HepG2 (cell line): ENCODE measurements around the gene CTNND1. TPM values are rescaled to one million over a fixed set of nuclear protein-coding genes. Genes with fewer than 3 reads are reported as not detected.

Experiments
- FOXJ3 ChIP-seq: sonication (generic); formaldehyde crosslinking; IDR thresholded peaks from 2 replicates; pipeline ENCODE4 v1.4.0; 2020; ENCODE audit warnings: missing genetic modification reagents, mild to moderate bottlenecking, borderline replicate concordance
- ISX ChIP-seq: sonication (generic); formaldehyde crosslinking; conservative IDR thresholded peaks from 2 replicates; pipeline ENCODE4 v1.5.0; 2020; ENCODE audit warnings: missing genetic modification reagents
- JDP2 ChIP-seq: sonication (generic); formaldehyde crosslinking; IDR thresholded peaks from 2 replicates; pipeline ENCODE4 v1.8.1; 2022; ENCODE audit warnings: missing genetic modification reagents, borderline replicate concordance
- MIER3 ChIP-seq: IDR thresholded peaks from 2 replicates; pipeline ENCODE4 v1.6.1; 2016; ENCODE audit warnings: missing compliant biosample characterization, borderline replicate concordance
- NCOA2 ChIP-seq: sonication (generic); formaldehyde crosslinking; IDR thresholded peaks from 2 replicates; pipeline ENCODE4 v1.8.0; 2022; ENCODE audit warnings: inconsistent platforms
- NCOA5 ChIP-seq: sonication (generic); formaldehyde crosslinking; IDR thresholded peaks from 2 replicates; pipeline ENCODE4 v1.4.0; 2020; ENCODE audit warnings: missing genetic modification reagents
- POLR2A ChIP-seq, 2 experiments: IDR thresholded peaks; 2 replicates each; pipeline ENCODE4 v1.6.1; 2011; ENCODE audit warnings: low read depth in 2 of 2, low read length in 2 of 2, mild to moderate bottlenecking in 1 of 2, moderate library complexity in 1 of 2; ENCODE audit not compliant: insufficient read depth in 1 of 2
- RELA ChIP-seq: sonication (generic); formaldehyde crosslinking; IDR thresholded peaks from 2 replicates; pipeline ENCODE4 v1.4.0; 2020; ENCODE audit warnings: missing genetic modification reagents
- RFXANK ChIP-seq: IDR thresholded peaks from 2 replicates; pipeline ENCODE4 v1.6.1; 2016
- RXRA ChIP-seq: sonication (generic); formaldehyde crosslinking; IDR thresholded peaks from 2 replicates; pipeline ENCODE4 v1.5.1; 2020; ENCODE audit warnings: missing genetic modification reagents
- ZNF251 ChIP-seq: sonication (generic); formaldehyde crosslinking; IDR thresholded peaks from 2 replicates; pipeline ENCODE4 v1.9.0; 2021; ENCODE audit warnings: mild to moderate bottlenecking, missing genetic modification reagents
- ZNF263 ChIP-seq: sonication (generic); formaldehyde crosslinking; IDR thresholded peaks from 2 replicates; pipeline ENCODE4 v1.4.0; 2020; ENCODE audit warnings: missing genetic modification reagents
- ZNF672 ChIP-seq: sonication (generic); formaldehyde crosslinking; IDR thresholded peaks from 2 replicates; pipeline ENCODE4 v1.8.1; 2022; ENCODE audit warnings: missing genetic modification reagents
- ZNF772 ChIP-seq: sonication (generic); formaldehyde crosslinking; IDR thresholded peaks from 2 replicates; pipeline ENCODE4 v1.5.0; 2020; ENCODE audit warnings: mild to moderate bottlenecking, missing genetic modification reagents
- ZNF780A ChIP-seq: sonication (generic); formaldehyde crosslinking; IDR thresholded peaks from 2 replicates; pipeline ENCODE4 v1.8.0; 2022; ENCODE audit warnings: mild to moderate bottlenecking, missing genetic modification reagents, moderate library complexity
- polyA plus RNA-seq, 8 experiments: library from polyadenylated mRNA; depleted of rRNA in 3 of 8; stranded (reverse) in 7 of 8; unstranded in 1 of 8; fragments of >200 nt; fragmentation: Illumina TruSeq in 4 of 8; extraction: Trizol in 4 of 8; gene quantifications; 2 replicates each; pipeline versions ENCODE4 v1.2.1 to v1.2.3, GENCODE V29; 2011 to 2016; ENCODE audit warnings: low read depth in 4 of 8, missing spikeins in 1 of 8, mixed read lengths in 1 of 8; ENCODE audit not compliant: insufficient read depth in 1 of 8
- total RNA-seq, 5 experiments: library from RNA; depleted of rRNA; stranded (reverse); fragments of >200 nt; fragmentation: Illumina TruSeq; extraction: Trizol; gene quantifications; 2 replicates each; pipeline ENCODE4 v1.2.3, GENCODE V29; 2016; ENCODE audit warnings: low read depth in 1 of 5
- TF ChIP-seq, protein P1 (sequence below): sonication (generic); formaldehyde crosslinking; IDR thresholded peaks from 2 replicates; pipeline ENCODE4 v1.5.0; 2020; ENCODE audit warnings: mild to moderate bottlenecking, missing genetic modification reagents, borderline replicate concordance
- TF ChIP-seq, protein P2 (sequence below): sonication (generic); formaldehyde crosslinking; IDR thresholded peaks from 2 replicates; pipeline ENCODE4 v1.4.0; 2020; ENCODE audit warnings: missing genetic modification reagents, mild to moderate bottlenecking, borderline replicate concordance
- TF ChIP-seq, protein P3 (sequence below): conservative IDR thresholded peaks from 2 replicates; pipeline ENCODE4 v1.6.1; 2018; ENCODE audit warnings: missing genetic modification reagents
- TF ChIP-seq, protein P4 (sequence below): sonication (generic); formaldehyde crosslinking; IDR thresholded peaks from 2 replicates; pipeline ENCODE4 v1.4.0; 2020; ENCODE audit warnings: missing genetic modification reagents; ENCODE audit errors: not compliant biosample characterization
- TF ChIP-seq, protein P5 (sequence below): sonication (generic); formaldehyde crosslinking; IDR thresholded peaks from 2 replicates; pipeline ENCODE4 v1.9.0; 2021; ENCODE audit warnings: missing genetic modification reagents, mild to moderate bottlenecking, borderline replicate concordance
- TF ChIP-seq, protein P6 (sequence below): sonication (generic); IDR thresholded peaks from 2 replicates; pipeline ENCODE4 v1.6.1; 2016; ENCODE audit warnings: low read depth, borderline replicate concordance

The CTNND1 gene
- total and polyA plus RNA-seq, 2 of the 13 experiments (the other 11 are each of a cell fraction or from before 2014, with no cell fraction given): 117 to 128 TPM

DNA sequence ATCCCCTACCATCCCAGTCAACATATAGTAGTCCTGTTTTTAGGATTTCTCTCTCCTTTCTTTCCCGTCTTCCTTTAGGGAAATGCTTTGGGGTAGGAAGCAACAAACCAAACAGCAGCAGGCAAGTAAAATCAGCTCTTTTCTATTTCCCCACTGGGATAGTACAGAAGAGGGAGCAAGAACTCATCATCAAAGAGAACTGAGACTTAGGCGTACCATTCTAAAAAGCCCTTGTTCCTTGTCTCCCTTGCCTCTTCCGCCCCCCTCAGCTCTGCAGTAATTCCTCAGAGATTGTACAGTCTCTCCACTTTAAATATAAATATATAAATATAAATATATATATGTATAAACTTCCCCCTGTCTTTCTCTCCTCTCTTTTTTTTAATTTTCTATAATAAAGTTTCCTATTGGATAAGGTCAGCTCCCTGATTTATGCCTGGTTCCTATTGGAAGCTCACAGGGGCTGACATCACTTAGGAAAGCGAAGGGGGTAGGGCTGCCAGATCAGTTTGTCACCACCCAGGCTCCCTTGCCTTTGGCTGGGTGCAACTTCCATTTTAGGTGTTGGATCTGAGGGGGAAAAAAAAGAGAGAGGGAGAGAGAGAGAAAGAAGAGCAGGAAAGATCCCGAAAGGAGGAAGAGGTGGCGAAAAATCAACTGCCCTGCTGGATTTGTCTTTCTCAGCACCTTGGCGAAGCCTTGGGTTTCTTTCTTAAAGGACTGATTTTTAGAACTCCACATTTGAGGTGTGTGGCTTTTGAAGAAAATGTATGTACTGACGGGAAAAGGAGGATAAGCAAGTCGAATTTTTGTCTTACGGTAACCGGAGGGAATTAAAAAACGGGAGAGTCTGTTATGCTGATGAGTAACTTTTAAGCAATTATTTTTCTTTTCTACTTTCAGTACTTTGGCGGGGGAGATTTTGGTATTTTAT is at the start of gene CTNND1 (continued):
- TF ChIP-seq POLR2A (IDR thresholded peaks at IDR 0.05; ENCODE audit: insufficient read depth in 1 of 2, low read depth in 2 of 2, low read length in 2 of 2) (peak; percentile 68 to 87), MIER3 (peak; percentile 28; the same call in 1 of the 2 replicates), JDP2 (CRISPR knock-in tag) (no peak), RELA (CRISPR knock-in tag) (no peak), ZNF251 (CRISPR knock-in tag) (no peak), ZNF672 (CRISPR knock-in tag) (no peak), NCOA2 (CRISPR knock-in tag) (peak; percentile 61), ZNF263 (CRISPR knock-in tag) (no peak), RFXANK (CRISPR knock-in tag) (0 out of 2 replicates have a peak, but pooled peaks have one; percentile 50), FOXJ3 (CRISPR knock-in tag) (no peak), ISX (CRISPR knock-in tag) (no peak), ZNF772 (CRISPR knock-in tag) (no peak; the same call in 1 of the 2 replicates), NCOA5 (CRISPR knock-in tag) (no peak), RXRA (CRISPR knock-in tag) (no peak), ZNF780A (CRISPR knock-in tag) (no peak)
- TF ChIP-seq, protein P1, sequence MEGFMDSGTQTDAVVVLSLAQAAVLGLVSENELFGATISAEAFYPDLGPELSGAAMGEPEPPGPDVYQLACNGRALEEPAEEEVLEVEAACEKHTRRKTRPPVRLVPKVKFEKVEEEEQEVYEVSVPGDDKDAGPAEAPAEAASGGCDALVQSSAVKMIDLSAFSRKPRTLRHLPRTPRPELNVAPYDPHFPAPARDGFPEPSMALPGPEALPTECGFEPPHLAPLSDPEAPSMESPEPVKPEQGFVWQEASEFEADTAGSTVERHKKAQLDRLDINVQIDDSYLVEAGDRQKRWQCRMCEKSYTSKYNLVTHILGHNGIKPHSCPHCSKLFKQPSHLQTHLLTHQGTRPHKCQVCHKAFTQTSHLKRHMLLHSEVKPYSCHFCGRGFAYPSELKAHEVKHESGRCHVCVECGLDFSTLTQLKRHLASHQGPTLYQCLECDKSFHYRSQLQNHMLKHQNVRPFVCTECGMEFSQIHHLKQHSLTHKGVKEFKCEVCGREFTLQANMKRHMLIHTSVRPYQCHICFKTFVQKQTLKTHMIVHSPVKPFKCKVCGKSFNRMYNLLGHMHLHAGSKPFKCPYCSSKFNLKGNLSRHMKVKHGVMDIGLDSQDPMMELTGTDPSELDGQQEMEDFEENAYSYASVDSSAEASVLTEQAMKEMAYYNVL (CRISPR knock-in tag): peak; percentile 99
- TF ChIP-seq, protein P2, sequence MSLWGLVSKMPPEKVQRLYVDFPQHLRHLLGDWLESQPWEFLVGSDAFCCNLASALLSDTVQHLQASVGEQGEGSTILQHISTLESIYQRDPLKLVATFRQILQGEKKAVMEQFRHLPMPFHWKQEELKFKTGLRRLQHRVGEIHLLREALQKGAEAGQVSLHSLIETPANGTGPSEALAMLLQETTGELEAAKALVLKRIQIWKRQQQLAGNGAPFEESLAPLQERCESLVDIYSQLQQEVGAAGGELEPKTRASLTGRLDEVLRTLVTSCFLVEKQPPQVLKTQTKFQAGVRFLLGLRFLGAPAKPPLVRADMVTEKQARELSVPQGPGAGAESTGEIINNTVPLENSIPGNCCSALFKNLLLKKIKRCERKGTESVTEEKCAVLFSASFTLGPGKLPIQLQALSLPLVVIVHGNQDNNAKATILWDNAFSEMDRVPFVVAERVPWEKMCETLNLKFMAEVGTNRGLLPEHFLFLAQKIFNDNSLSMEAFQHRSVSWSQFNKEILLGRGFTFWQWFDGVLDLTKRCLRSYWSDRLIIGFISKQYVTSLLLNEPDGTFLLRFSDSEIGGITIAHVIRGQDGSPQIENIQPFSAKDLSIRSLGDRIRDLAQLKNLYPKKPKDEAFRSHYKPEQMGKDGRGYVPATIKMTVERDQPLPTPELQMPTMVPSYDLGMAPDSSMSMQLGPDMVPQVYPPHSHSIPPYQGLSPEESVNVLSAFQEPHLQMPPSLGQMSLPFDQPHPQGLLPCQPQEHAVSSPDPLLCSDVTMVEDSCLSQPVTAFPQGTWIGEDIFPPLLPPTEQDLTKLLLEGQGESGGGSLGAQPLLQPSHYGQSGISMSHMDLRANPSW (CRISPR knock-in tag): no peak
- TF ChIP-seq, protein P3, sequence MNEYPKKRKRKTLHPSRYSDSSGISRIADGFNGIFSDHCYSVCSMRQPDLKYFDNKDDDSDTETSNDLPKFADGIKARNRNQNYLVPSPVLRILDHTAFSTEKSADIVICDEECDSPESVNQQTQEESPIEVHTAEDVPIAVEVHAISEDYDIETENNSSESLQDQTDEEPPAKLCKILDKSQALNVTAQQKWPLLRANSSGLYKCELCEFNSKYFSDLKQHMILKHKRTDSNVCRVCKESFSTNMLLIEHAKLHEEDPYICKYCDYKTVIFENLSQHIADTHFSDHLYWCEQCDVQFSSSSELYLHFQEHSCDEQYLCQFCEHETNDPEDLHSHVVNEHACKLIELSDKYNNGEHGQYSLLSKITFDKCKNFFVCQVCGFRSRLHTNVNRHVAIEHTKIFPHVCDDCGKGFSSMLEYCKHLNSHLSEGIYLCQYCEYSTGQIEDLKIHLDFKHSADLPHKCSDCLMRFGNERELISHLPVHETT (CRISPR knock-in tag): no peak; the same call in 1 of the 2 replicates
- TF ChIP-seq, protein P4, sequence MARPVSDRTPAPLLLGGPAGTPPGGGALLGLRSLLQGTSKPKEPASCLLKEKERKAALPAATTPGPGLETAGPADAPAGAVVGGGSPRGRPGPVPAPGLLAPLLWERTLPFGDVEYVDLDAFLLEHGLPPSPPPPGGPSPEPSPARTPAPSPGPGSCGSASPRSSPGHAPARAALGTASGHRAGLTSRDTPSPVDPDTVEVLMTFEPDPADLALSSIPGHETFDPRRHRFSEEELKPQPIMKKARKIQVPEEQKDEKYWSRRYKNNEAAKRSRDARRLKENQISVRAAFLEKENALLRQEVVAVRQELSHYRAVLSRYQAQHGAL (CRISPR knock-in tag): no peak
- TF ChIP-seq, protein P5, sequence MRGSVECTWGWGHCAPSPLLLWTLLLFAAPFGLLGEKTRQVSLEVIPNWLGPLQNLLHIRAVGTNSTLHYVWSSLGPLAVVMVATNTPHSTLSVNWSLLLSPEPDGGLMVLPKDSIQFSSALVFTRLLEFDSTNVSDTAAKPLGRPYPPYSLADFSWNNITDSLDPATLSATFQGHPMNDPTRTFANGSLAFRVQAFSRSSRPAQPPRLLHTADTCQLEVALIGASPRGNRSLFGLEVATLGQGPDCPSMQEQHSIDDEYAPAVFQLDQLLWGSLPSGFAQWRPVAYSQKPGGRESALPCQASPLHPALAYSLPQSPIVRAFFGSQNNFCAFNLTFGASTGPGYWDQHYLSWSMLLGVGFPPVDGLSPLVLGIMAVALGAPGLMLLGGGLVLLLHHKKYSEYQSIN (CRISPR knock-in tag): no peak
- TF ChIP-seq, protein P6, sequence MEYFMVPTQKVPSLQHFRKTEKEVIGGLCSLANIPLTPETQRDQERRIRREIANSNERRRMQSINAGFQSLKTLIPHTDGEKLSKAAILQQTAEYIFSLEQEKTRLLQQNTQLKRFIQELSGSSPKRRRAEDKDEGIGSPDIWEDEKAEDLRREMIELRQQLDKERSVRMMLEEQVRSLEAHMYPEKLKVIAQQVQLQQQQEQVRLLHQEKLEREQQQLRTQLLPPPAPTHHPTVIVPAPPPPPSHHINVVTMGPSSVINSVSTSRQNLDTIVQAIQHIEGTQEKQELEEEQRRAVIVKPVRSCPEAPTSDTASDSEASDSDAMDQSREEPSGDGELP: peak; percentile 35; the same call in 1 of the 2 replicates
